IPS-18c (cell line): Measurements from ENCODE around the gene STARD3.
"Not testable (repeated sequence)": the region's sequence is repeated elsewhere in the genome, so short reads cannot be mapped to it uniquely, and the experiment has no call there.

Experiments
- H3K4me3 ChIP-seq: 2 replicates; pipeline ENCODE4 v1.7.0; 2013; ENCODE audit warnings: low read depth, mild to moderate bottlenecking, low read length, moderate library complexity; ENCODE audit not compliant: insufficient read depth
- H3K9me3 ChIP-seq: one replicate; pipeline ENCODE4 v1.6.1; 2013; ENCODE audit warnings: mild to moderate bottlenecking, low read length, moderate library complexity; ENCODE audit not compliant: control insufficient read depth, insufficient read depth

STARD3 gene

GRCh38 chr17:39687101-39687545, 50.2 kb downstream of the STARD3 start:
- H3K4me3 ChIP-seq = peak overlapping the region; percentile 95
- H3K9me3 ChIP-seq = no peaks in the 10 kb centered on the region

DNA sequence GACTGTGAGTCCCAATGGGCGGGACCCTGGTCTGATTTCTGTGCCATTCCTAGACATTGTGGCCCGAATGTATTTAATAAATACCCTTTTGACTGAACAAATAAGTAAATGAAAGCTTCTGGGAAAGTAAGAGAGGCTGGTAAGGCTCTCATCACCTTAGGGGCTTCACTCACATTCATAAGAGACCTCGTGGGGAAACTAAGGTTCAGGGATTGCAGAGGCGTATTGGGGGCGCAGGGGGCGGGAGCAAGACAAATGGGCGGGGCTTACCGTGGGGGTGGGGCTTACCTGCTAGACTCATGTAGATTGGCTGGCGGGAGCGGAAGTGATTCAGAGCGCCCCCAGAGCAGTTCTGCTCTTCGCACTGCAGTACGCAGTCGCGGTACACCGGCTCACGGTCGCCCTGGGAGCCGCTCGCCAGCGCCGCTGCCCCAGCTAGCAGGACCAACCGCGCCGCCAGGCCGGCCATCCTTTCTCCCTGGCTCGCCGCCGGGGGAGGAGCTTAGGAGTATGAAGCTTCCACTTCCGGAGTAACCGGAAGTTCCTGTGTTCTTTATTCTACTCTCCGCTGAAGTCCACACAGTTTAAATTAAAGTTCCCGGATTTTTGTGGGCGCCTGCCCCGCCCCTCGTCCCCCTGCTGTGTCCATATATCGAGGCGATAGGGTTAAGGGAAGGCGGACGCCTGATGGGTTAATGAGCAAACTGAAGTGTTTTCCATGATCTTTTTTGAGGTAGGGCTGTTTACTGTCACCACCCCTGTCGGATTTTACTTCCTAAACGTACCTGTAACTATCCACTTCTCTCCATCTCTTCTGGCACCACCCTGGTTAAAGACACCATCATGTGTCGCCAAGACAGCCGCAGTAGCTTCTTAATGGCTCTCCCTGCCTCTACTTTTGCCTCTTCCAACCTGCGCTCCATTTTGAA, 50.9 kb downstream of the STARD3 start, which contains the start of gene PGAP3:
PGAP3 (minus strand) TSS at position 512 of the 929 bp plus-strand sequence; CDS start at position 469, 43 bp downstream.
- H3K4me3 ChIP-seq = peak within 1 kb of the TSS; percentile 95
- H3K9me3 ChIP-seq = no peaks in the 10 kb centered on the region

GRCh38 chr17:39688475-39688835, 51.5 kb downstream of the STARD3 start:
- Histone ChIP-seq H3K9me3 (no peaks in the 10 kb centered on the region), H3K4me3 (peak overlapping the region; percentile 95)

GRCh38 chr17:39688945-39689344, 52.0 kb downstream of the STARD3 start:
- Histone ChIP-seq H3K9me3 (no peaks in the 10 kb centered on the region), H3K4me3 (peak overlapping the region; percentile 95; the same call in 1 of the 2 replicates)

GRCh38 chr17:39694593-39694992, 57.6 kb downstream of the STARD3 start:
- no peaks in the 10 kb centered on the region for H3K9me3 ChIP-seq
- no peak overlapping the region for H3K4me3 ChIP-seq

DNA sequence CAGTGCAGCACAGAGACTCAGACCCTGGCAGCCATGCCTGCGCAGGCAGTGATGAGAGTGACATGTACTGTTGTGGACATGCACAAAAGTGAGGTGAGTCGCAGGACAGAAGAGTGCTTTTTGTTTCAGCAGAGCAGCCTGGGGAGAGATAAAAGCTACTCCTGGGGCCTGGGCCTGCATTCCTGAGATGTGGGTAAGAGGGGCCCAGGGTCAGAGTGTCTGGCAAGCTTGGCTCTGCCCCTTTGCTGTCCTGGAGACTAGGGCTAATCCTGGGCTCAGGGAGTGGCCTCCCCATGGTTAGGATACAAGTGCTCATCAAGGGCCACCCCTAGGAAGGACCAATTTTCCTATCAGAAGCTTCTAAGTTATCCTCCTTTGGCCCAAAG, 58.1 kb downstream of the STARD3 start:
- H3K4me3 ChIP-seq = no peak overlapping the region
- H3K9me3 ChIP-seq = no peaks in the 10 kb centered on the region

GRCh38 chr17:39696731-39697130, 59.8 kb downstream of the STARD3 start:
- no peak overlapping the region for H3K4me3 ChIP-seq
- no peaks in the 10 kb centered on the region for H3K9me3 ChIP-seq

- no peaks in the 10 kb centered on the region for H3K9me3 ChIP-seq
- no peak overlapping the region for H3K4me3 ChIP-seq
Measured at GRCh38 chr17:39697961-39698360, 61.0 kb downstream of the STARD3 start.

DNA sequence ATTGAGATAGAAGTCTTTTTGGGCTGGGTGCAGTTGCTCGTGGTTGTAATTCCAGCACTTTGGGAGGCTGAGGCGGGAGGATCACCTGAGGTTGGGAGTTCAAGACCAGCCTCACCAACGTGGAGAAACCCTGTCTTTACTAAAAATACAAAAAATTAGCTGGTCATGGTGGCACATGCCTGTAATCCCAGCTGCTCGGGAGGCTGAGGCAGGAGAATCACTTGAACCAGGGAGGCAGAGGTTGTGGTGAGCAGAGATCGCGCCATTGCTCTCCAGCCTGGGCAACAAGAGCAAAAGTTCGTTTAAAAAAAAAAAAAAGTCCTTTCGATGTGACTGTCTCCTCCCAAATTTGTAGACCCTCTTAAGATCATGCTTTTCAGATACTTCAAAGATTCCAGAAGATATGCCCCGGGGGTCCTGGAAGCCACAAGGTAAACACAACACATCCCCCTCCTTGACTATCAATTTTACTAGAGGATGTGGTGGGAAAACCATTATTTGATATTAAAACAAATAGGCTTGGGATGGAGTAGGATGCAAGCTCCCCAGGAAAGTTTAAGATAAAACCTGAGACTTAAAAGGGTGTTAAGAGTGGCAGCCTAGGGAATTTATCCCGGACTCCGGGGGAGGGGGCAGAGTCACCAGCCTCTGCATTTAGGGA, 62.3 kb downstream of the STARD3 start:
- H3K9me3 ChIP-seq = not testable (repeated sequence)
- peak overlapping the region; percentile 86 for H3K4me3 ChIP-seq

DNA sequence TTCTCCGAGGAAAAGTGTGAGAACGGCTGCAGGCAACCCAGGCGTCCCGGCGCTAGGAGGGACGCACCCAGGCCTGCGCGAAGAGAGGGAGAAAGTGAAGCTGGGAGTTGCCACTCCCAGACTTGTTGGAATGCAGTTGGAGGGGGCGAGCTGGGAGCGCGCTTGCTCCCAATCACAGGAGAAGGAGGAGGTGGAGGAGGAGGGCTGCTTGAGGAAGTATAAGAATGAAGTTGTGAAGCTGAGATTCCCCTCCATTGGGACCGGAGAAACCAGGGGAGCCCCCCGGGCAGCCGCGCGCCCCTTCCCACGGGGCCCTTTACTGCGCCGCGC, 62.8 kb downstream of the STARD3 start, which contains the start of gene ERBB2:
ERBB2 (plus strand) TSS at position 247 of the 330 bp plus-strand sequence. CDS start 175 bp downstream, outside the sequence.
- Histone ChIP-seq H3K4me3 (peak within 1 kb of the TSS; percentile 86), H3K9me3 (no peaks in the 10 kb centered on the region)

- peak overlapping the region; percentile 86 for H3K4me3 ChIP-seq
Measured at GRCh38 chr17:39700148-39700987, 63.4 kb downstream of the STARD3 start.

DNA sequence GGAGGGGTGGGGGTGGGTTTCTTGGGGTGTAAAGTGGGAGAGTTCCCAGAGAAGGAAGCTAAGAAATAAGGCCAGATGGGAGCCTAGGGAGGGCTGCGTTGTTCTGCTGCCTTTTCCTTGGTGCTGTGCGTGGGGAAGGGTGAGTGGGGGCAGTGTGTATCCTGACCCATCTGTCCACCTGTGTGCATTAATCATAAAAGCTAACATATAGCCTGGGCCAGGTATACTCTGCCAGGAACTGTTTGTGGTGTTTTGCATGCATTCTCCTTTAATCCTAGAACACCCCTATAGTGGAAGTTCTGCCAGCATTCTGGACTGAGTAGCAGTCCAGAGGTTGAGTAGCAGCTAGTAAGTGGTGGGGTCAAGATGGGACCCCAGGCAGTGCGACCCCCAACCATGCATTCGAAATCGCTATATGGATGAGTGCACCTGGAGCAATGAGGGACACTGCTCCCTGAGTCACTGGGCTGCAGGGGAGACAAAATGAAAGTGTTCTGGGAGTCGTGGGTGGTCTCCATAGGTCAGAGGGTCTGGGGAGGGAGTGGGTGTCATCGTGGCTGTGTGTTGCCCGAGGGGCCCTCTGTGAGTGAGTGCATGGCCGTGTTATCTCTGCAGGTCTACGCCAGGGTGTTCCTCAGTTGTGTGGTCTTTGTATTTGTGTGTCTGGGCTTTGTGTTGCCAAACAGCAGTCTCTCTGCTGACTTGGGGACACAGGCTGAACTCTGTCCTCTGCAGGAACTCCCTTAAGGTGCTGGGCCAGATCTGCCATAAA, 64.3 kb downstream of the STARD3 start:
- peak overlapping the region; percentile 86 for H3K4me3 ChIP-seq
- H3K9me3 ChIP-seq = no peaks in the 10 kb centered on the region

More at GRCh38 chr17:39700148-39700987, 63.4 kb downstream of the STARD3 start:
- no peaks in the 10 kb centered on the region for H3K9me3 ChIP-seq

DNA sequence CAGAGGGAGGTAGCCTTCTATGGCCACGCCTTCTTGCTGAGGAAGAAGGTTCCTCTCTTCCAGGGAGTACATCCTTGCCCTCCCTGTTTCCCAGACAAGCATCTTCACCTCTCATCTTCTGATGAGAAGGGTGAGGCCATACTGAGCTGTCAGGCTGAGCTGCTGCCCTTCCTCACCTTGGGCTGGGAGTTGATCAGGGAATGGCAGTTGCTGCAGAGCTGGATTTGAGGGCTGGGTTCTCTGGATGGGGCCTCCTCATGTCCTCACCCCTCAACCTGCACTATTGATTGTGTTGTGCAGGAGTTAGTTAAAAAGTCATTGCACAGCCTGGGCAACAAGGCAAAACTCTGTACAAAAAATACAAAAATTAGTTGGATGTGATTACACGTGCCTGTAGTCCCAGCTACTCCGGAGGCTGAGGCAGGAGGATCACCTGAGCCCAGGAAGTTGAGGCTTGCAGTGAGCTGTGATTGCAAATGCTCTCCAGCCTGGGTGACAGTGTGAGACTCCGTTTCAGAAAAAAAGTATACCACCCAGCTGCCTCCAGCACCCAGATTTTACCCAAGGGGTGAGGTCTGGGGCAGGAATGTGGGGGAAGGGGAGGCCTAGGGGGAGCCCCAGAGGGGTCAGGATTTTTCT, 65.0 kb downstream of the STARD3 start:
- Histone ChIP-seq H3K4me3 (peak overlapping the region; percentile 86), H3K9me3 (no peaks in the 10 kb centered on the region)

GRCh38 chr17:39702901-39703893, 66.3 kb downstream of the STARD3 start:
- no peak overlapping the region for H3K4me3 ChIP-seq
- H3K9me3 ChIP-seq = no peaks in the 10 kb centered on the region

DNA sequence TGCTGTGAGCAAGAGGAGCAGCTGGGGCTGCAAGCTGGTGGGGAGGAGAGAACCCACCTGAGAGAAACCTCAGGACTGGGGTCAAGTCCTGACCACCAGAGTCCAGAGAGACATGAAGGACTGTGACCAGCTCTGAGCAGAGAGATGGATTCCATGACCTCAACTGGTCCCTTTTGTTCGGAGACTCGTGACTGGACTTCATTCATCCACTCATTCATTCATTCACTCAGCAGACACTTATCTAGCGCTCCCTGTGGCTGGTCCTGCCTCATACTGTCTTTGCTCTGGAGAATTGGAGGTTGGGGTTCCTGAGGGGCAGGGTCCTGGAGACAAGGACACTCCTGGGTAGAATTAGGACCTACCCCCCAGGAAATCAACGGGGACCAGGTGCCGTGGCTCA, 67.0 kb downstream of the STARD3 start:
- Histone ChIP-seq H3K4me3 (no peak overlapping the region), H3K9me3 (no peaks in the 10 kb centered on the region)
